GM18502 (cell line): ENCODE results near the gene ATP6V1D.
"Not testable (repeated sequence)": the region's sequence is repeated elsewhere in the genome, so short reads cannot be mapped to it uniquely, and the experiment has no call there.

Source experiments
- ATAC-seq: cut with Tn5 transposase; IDR thresholded peaks from one replicate; pipeline ENCODE4 v1.9.1; 2021; ENCODE audit warnings: mild to moderate bottlenecking; ENCODE audit not compliant: unreplicated experiment, poor library complexity

Gene ATP6V1D

DNA sequence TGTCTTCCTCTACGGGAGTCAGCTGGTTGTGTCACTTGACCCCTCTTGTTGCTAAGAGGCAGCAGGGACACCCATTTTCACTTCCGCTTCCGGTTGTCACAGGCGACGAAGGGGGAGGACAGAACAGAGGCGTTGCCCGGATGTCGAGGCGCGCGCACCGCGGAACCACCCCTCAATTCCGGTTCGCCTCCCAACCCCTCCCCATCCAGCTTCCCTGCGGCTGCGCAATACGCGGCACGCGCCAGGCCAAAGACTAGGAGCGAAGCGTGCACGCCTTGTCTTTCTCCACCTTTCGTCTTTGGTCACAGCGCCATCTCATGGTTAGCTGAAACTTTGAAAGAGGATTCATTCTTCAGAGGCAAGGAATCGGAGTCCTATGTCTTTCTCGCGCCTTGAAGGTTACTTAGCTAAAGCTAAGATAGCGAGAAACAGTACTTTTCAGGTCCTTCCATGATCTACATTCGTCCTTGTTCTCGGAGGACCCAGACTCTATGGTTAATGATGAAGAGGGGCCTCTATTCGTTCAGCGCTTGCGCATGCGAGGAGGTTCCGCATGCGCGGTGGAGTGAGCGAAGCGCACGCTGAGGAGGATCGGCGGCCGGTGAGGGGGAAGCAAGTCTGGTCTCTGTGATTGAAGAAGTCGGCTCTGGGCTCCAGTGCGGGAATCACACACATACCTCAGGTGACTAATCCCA, at the start of gene ATP6V1D, which contains the start of gene EIF2S1:
ATP6V1D (minus strand) TSS at position 30 of the 695 bp plus-strand sequence. CDS start 106 bp downstream, outside the sequence.
EIF2S1 (plus strand) TSS at position 554 of the 695 bp plus-strand sequence. CDS start 4,440 bp downstream, outside the sequence.
- peak; percentile 90 for ATAC-seq

- ATAC-seq, result not testable (repeated sequence)
Observed at GRCh38 chr14:67408122-67408801, 48.7 kb upstream of the ATP6V1D start.

- ATAC-seq, result no peak
Observed at GRCh38 chr14:67405771-67406170, 46.2 kb upstream of the ATP6V1D start.

GRCh38 chr14:67400434-67400833, 40.8 kb upstream of the ATP6V1D start:
- no peak for ATAC-seq

GRCh38 chr14:67397536-67397935, 37.9 kb upstream of the ATP6V1D start:
- no peak for ATAC-seq

- no peak for ATAC-seq
Observed at GRCh38 chr14:67396381-67396970, 36.9 kb upstream of the ATP6V1D start.

DNA sequence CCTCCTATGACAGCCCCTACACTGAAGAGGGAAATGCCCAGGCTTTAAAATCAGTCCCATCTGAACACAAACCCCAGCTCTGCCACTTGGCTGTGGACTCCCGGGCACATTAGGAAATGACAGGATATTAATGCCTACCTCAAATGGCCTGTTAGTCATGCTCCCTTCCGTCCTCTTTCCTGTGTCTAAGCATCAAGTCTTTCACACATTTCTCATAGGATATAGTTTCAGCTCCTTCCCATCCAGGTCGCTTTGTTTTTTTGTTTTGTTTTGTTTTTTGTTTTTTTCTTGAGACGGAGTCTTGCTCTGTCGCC, 36.2 kb upstream of the ATP6V1D start:
- no peak for ATAC-seq

DNA sequence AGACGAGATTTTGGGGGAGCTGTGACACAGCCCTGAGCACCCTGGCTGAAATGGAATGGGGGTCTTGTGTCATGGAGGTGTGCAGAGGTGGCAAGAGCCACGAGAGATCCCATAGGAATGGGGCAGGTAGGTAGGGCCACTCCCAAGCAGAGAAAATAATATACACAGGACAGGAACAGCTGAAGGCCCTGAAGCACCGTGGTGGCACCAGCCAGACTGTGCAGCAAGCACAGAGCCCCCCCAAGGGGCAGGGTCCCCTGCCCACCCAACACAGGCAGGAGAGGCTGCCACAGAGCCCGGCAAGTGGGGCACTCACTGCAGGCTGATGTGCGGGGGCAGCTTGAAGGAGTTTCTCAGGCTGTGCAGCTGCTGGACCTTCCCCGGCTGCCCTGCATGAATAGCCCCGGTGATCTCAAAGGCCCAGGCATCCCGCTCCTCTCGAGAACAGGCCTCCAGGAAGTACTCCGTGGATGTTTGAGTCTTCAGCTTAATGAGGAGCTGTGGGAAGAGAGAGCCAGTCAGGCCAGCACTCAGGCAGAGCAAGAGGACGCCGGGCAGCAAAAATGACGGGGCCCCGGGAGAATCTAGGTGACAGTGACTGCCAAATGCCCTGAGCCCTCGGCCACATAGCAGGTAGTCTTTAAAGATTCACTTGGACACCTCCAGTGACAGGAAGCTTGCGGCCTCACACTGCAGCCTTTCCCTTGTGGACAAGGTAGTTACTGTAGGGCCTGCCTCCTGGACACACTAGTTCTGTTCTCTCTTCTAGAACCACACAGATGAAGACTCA, 35.7 kb upstream of the ATP6V1D start:
- no peak for ATAC-seq

DNA sequence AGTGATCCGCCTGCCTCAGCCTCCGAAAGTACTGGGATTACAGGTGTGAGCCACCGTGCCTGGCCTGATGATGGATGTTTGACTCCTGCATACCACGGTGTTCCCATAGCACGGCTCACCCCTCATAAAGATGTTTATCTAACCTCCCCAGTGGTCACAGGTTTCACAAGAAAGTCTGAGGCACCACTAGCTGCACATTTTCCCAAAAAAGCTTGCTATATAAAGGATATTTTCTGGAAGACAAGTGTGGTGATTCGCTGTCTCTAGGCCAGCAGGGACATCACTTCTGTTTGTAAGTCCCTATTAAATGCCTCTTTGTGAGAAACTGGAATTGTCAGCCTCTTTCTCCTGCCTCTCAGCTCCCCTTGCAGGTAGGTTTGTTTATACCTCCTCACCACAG, 34.1 kb upstream of the ATP6V1D start:
- ATAC-seq, result no peak

- no peak for ATAC-seq
Observed at GRCh38 chr14:67392800-67393199, 33.2 kb upstream of the ATP6V1D start.

GRCh38 chr14:67392123-67392522, 32.5 kb upstream of the ATP6V1D start:
- ATAC-seq, result no peak

DNA sequence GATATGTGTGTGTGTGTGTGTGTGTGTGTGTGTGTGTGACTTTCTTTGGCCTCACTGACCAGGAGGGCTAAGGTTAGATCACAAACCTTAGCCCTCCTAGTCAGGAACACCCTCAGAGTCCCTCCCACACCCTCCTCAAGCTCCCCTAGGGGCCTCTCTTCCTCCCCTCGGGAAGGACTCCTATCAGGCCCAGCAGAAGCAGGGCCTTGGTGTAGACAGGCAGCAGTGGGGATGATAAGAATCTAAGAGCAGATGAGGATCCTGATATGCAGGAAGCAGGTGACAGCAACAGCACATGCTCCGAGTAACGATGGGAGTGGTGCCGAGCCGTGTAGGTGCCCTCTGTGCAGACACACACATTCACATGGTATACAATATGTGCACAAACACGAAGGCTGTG, 31.7 kb upstream of the ATP6V1D start:
- ATAC-seq, result no peak

DNA sequence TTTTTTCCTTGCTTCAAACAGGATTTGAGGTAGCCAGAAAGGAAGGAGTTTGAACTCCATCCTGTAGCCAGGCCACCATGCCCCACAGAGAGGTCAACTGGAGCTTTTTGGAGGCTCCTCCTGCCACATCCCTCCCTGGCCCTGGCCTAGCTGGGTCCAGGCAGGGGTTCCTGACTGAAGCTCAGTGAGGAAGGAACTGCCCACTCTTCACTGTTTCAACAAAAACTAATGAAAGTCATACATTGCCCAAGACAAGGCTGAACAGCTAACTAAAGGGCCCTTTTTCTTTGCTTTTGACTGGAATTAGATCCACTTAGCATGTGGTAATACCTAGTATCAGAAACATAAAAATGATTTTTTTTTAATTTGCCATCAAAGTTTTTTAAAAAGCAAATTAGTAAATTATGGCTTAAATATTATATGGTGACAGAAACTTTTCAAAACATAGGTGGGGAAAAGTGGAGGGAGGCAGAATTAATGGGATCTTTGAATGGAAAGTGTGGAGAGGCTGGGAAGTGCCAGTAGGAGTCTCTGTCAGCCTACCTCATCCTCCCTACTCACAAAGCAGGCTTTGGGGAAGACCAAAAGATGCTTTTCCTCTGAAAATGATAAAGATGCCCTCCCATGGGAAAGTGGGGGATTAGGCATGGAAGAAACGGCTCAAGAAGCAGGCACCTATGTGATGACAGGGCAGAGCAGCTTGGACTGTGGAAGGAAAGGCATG, 30.4 kb upstream of the ATP6V1D start:
- no peak for ATAC-seq

DNA sequence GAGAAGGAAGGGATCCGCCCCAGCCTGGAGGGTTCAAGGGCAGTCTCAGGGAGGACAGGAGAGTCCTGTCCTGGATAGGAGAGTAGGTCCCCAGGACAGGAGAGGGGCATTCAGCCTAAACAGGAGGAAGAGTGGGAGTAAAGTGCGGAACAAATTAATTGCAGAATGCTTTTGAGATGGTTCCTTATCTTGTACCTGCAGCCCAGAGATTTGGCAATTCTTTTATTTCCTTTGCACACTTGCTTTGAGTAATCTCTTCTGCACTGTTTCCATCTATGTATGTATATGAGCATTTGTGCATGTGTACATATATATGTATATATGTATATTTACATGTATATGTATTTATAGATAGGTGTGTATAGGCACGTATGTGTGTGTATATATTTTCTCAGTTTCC, 29.7 kb upstream of the ATP6V1D start:
- no peak for ATAC-seq

DNA sequence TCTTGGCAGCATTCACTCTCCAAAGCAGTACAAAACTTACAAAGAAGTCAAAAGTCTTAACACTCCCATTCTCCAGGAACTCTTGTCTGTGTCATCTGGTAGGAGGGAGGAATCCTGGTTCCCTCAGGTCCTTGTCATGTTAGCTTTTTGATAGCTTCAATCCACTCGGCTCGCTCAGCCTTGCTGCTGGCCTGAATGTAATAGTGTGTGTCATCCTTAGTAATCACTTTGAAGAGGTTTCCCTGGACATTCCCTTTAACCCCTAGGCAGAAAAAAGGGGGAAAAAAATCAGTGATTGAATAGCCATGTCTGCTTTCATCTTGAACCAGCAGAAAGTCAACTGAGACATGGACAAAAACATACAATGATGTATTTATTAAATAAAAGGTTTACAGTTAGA, 27.6 kb upstream of the ATP6V1D start:
- no peak for ATAC-seq

DNA sequence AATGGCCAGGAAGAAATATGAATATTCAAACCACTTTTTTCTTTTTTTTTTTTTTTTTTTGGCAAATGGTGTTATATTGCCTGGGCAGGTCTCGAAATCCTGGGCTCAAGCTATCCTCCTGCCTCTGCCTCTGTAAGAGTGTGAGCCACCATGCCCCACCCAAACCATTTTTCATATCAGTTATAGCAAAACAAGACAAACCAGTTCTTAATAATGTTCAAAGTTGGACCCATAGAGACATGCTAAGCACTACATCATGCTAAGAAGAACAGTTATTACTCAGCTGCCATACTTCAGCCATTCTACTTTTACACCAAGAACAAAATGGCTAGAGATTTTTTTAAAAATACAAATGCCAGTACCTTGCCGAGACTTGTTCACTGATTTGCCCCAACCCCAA, 26.0 kb upstream of the ATP6V1D start:
- ATAC-seq, result no peak

GRCh38 chr14:67385120-67385519, 25.5 kb upstream of the ATP6V1D start:
- ATAC-seq, result no peak

DNA sequence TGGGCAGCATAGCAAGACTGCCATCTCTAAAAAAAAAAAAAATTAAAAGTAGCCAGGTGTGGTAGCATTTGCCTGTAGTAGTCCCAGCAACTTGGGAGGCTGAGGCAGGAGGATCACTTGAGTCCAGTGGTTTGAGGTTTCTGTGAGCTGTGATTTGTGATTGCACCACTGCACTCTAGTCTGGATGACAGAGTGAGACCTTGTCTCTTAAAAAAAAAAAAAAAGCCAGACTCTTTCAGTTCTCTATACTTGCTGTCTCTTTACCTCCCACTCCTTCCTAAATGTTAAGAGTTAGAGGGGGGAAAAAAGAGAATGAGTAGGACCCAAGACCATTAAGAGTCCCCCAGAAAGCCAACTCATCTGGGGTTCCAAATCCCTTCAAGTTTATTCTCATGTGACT, 18.3 kb upstream of the ATP6V1D start:
- ATAC-seq, result no peak

GRCh38 chr14:67373347-67373746, 13.7 kb upstream of the ATP6V1D start:
- ATAC-seq, result peak; percentile 58

- ATAC-seq, result no peak
Observed at GRCh38 chr14:67372833-67373232, 13.2 kb upstream of the ATP6V1D start.
